WERI-Rb-1 (cell line): Measurements from ENCODE around the gene FCHSD2.

Experiments
- DNase-seq: peaks from one replicate; pipeline ENCODE4 v3.0.0-alpha.2; 2020
- H3K27ac ChIP-seq: fragments of 250-450 bp; sonication (Bioruptor Pico); 2 replicates; pipeline ENCODE4 v1.5.1; 2020; ENCODE audit warnings: mild to moderate bottlenecking, moderate library complexity
- H3K27me3 ChIP-seq: fragments of 250-450 bp; sonication (Bioruptor Pico); 2 replicates; pipeline ENCODE4 v1.5.1; 2021; ENCODE audit warnings: mild to moderate bottlenecking, low read depth, moderate library complexity; ENCODE audit not compliant: insufficient read depth, severe bottlenecking
- H3K36me3 ChIP-seq: fragments of 250-450 bp; sonication (Bioruptor Pico); 2 replicates; pipeline ENCODE4 v1.5.1; 2020; ENCODE audit warnings: mild to moderate bottlenecking, moderate library complexity
- H3K4me3 ChIP-seq: 2 replicates; pipeline ENCODE4 v1.5.1; 2011; ENCODE audit warnings: low read depth, mild to moderate bottlenecking, control low read depth, low read length
- H3K9me3 ChIP-seq: fragments of 250-450 bp; sonication (Bioruptor Pico); 2 replicates; pipeline ENCODE4 v1.5.1; 2021; ENCODE audit warnings: mild to moderate bottlenecking, moderate library complexity; ENCODE audit not compliant: severe bottlenecking
- TF ChIP-seq, protein P1 (sequence below): IDR thresholded peaks from 2 replicates; pipeline ENCODE4 v1.5.1; 2011; ENCODE audit warnings: low read depth, mild to moderate bottlenecking, control low read depth, inconsistent platforms, low read length

The FCHSD2 gene

DNA sequence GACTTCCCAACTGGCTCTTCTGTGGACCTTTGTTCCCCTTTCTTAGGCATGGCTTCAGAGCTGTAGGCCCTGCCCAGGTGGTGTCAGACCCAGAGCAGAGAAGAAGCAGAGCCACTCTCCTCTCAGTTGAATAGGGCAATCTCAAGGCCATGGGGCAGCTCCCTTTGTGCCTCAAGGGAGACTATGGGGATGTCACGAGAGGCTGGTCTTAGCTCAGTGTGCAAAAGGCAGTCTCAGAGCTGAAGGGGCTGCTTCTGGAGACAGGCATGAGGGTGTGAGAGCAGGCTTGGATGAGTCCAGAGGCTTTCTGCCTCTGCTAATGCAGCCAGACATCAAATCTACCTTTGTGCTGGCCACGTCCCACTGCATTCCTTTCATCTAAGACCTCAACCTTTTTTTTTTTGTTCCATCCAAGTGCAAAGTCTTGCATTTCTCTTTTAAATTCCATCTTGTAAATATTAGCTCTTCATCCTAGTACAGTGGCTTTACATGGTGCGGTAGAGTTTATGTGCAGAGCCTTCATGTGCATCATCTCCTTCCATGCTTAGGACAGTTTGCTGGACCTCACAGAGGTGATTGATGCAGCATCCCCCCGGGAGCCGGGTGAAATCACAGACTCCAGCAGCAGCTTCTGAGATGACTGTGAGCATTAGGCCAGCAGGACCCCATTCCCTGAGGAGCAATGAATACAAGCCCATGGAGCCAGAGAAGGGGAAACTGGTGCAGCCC lies 34.2 kb upstream of the FCHSD2 start:
- DNase-seq = no peak

DNA sequence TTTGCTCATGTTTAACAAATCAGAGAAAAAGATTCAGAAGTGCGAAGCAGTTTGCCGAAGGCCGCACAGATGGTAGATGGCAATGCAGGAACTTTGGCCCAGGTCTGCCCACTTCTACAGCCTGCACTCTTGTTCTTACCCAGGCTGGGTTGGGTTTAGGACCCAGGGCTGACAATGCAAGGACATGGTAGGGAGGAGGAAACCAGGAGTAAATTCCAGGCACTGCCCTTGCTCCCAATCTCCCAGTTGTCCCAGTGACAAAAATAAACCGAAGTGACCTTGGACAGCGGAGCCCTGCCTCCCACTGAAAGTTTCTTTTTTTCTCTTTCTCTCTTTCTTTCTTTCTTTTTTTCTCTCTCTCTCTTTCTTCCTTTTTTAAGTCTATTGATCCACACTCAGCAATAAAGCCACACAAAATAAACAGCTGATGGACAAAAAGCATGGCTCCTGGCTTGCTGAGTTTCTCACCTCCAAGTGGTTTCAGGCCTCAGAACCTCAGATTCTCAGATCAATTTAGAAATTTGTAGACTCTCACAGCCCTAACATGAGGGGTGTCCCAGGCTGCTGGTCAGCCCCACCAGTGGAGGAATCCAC lies 33.5 kb upstream of the FCHSD2 start:
- no peaks in the 10 kb centered on the region for H3K27me3 ChIP-seq
- TF ChIP-seq, protein P1, sequence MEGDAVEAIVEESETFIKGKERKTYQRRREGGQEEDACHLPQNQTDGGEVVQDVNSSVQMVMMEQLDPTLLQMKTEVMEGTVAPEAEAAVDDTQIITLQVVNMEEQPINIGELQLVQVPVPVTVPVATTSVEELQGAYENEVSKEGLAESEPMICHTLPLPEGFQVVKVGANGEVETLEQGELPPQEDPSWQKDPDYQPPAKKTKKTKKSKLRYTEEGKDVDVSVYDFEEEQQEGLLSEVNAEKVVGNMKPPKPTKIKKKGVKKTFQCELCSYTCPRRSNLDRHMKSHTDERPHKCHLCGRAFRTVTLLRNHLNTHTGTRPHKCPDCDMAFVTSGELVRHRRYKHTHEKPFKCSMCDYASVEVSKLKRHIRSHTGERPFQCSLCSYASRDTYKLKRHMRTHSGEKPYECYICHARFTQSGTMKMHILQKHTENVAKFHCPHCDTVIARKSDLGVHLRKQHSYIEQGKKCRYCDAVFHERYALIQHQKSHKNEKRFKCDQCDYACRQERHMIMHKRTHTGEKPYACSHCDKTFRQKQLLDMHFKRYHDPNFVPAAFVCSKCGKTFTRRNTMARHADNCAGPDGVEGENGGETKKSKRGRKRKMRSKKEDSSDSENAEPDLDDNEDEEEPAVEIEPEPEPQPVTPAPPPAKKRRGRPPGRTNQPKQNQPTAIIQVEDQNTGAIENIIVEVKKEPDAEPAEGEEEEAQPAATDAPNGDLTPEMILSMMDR = no peak
- DNase-seq = no peak
- H3K27ac ChIP-seq = no peak overlapping the region
- no peak overlapping the region for H3K4me3 ChIP-seq
- no peaks in the 10 kb centered on the region for H3K36me3 ChIP-seq
- no peaks in the 10 kb centered on the region for H3K9me3 ChIP-seq

More for the DNA sequence above, 34.2 kb upstream of the FCHSD2 start:
- no peaks in the 10 kb centered on the region for H3K9me3 ChIP-seq
- no peaks in the 10 kb centered on the region for H3K27me3 ChIP-seq
- no peak overlapping the region for H3K27ac ChIP-seq
- no peaks in the 10 kb centered on the region for H3K36me3 ChIP-seq
- H3K4me3 ChIP-seq = no peak overlapping the region
- TF ChIP-seq, protein P1 = no peak

DNA sequence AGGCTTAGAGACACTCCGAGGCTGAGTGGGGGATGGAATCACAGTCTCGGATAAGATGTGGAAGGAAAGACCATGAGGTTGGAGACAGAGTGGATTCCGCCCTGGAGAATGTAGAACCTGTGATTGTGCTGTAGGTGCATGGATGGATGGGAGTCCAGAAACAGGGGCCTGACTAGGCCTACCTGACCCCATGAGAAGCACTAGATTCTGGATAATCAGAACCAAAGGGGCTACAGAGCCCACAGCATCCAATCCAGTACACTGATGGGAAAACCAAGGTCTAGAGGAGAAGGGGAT lies 32.3 kb upstream of the FCHSD2 start:
- Histone ChIP-seq H3K36me3 (no peaks in the 10 kb centered on the region), H3K9me3 (no peaks in the 10 kb centered on the region), H3K4me3 (no peak overlapping the region), H3K27me3 (no peaks in the 10 kb centered on the region), H3K27ac (no peak overlapping the region)
- TF ChIP-seq, protein P1 = no peak
- no peak for DNase-seq

DNA sequence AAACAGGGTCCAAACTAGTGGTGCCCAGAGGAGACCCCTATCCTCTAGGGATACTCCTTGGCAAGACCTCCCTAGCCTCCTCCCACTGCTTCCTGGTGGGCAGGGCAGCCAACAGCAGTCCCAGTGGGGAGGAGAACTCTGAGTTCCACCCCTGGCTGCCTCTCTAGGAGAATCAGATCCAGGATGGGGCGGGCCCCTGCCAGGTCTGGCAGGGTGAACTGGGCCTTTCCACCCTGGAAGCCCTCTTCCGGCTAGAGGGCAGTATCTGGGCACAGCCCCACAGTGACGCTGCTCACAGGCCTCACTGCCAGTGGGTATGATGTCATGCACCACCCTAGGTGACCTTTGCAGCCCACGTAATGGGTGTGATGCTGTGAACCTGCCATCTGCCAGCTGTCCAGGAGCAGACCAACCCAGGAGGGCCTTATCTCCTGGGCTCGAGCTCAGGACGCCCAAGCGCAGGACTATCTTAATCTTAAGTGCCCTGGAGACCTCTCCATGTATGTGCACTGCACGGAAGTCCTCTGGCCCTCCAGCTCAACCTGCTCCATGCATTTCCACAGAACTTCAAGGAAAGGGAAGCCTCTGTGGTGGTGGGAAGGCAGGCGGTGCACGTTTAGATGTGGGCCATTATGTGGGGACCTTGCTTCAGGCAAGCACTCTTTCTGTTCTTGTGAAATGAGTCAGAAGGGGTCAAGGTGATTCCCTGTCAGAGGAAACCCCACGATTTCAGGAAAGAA lies 31.8 kb upstream of the FCHSD2 start:
- H3K36me3 ChIP-seq = no peaks in the 10 kb centered on the region
- TF ChIP-seq, protein P1 = no peak
- no peak overlapping the region for H3K27ac ChIP-seq
- no peak for DNase-seq
- H3K27me3 ChIP-seq = no peaks in the 10 kb centered on the region
- no peaks in the 10 kb centered on the region for H3K9me3 ChIP-seq
- H3K4me3 ChIP-seq = no peak overlapping the region

DNA sequence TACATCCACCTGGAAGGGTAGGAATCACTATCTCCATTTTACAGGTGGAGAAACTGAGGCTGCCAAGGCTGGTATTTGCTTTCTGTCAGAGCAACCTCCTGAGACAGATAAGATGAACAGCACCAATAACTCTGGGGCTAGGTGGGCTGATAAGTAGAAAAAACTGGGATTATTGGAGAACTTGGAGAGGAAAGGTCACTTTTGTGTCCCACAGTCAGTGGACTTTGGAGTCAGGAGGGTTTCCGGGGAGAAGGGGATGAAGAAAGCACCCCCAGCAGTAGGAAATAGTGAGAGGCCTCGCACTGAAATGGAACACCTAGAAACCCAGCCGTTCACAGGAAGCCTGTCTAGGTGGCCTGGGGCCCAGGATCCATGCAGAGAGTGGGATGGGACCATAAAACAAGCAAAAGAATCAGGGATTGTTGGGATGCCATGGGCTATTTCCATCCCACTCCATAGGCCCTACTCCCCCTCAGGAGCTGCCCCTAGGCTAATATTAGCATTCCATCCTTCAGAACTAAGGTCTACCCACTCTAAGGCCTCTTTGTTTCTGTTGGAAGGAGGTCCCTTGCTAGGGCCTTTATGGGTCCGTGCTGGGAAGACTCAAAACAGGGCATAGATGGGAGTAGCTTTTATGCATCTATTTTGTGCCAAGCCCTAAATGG lies 31.0 kb upstream of the FCHSD2 start:
- Histone ChIP-seq H3K27me3 (no peaks in the 10 kb centered on the region), H3K9me3 (no peaks in the 10 kb centered on the region), H3K36me3 (no peaks in the 10 kb centered on the region), H3K27ac (no peak overlapping the region), H3K4me3 (no peak overlapping the region)
- TF ChIP-seq, protein P1 = no peak
- no peak for DNase-seq
